Activated CD8-positive, alpha-beta T cell treated with anti-CD3 and anti-CD28 coated beads for 36 hours (primary cell): ENCODE measurements around the gene LMX1B. TPM values are rescaled to one million over a fixed set of nuclear protein-coding genes. Genes with fewer than 3 reads are reported as not detected.

ENCODE experiments used
- ATAC-seq: fragments of 200-7000 bp; cut with Tn5 transposase; one replicate; pipeline ENCODE4 v1.10.0; 2021; ENCODE audit warnings: mild to moderate bottlenecking, moderate library complexity
- CTCF ChIA-PET: fragments of 350-600 bp; sonication (Branson Sonifier 250); formaldehyde crosslinking; loops from one replicate; lab custom pipeline; 2021; ENCODE audit warnings: antibody characterized with exemption; lab: Charles Lee
- POLR2A ChIA-PET: fragments of 350-600 bp; sonication (Branson Sonifier 250); formaldehyde crosslinking; loops from one replicate; lab custom pipeline; 2021; ENCODE audit warnings: antibody characterized with exemption; lab: Charles Lee
- DNase-seq: peaks from one replicate; pipeline ENCODE4 v3.0.0-alpha.2; 2020
- H3K27ac Mint-ChIP-seq: one replicate; pipeline ENCODE4 v1.8.0; 2021; ENCODE audit warnings: mild to moderate bottlenecking, mixed read lengths
- H3K27me3 Mint-ChIP-seq: one replicate; pipeline ENCODE4 v1.8.0; 2021; ENCODE audit warnings: mixed read lengths
- H3K36me3 Mint-ChIP-seq: one replicate; pipeline ENCODE4 v1.8.0; 2021; ENCODE audit warnings: low read depth, mixed read lengths
- H3K4me1 Mint-ChIP-seq: one replicate; pipeline ENCODE4 v1.8.0; 2021; ENCODE audit warnings: low read depth, mixed read lengths
- H3K4me3 Mint-ChIP-seq: one replicate; pipeline ENCODE4 v1.8.0; 2021; ENCODE audit warnings: mild to moderate bottlenecking, moderate library complexity, mixed read lengths
- H3K9me3 Mint-ChIP-seq: one replicate; pipeline ENCODE4 v1.8.0; 2021; ENCODE audit warnings: mixed read lengths
- CTCF ChIP-seq: fragments of 200-600 bp; IDR thresholded peaks from one replicate; pipeline ENCODE4 v1.8.0; 2022; ENCODE audit warnings: antibody characterized with exemption, mild to moderate bottlenecking
- intact Hi-C: fragments of 100-400 bp; cut with micrococcal nuclease; formaldehyde crosslinking; loops from one replicate; pipeline ENCODE4 v1.10.0; 2022
- total RNA-seq, 2 experiments: library from RNA; stranded (reverse); gene quantifications; one replicate each; pipeline ENCODE4 v1.2.3, GENCODE V29; 2021

Gene LMX1B
- total RNA-seq, 2 experiments from 2014 or later = not detected

- Mint-ChIP-seq H3K4me3 (peak overlapping the region; percentile 71), H3K36me3 (no peaks in the 10 kb centered on the region), H3K9me3 (no peaks in the 10 kb centered on the region), H3K4me1 (peaks cover 43% of the 10 kb centered on the region), H3K27ac (peak overlapping the region; percentile 88), H3K27me3 (no peaks in the 10 kb centered on the region)
- POLR2A ChIA-PET = interaction anchor here (1.2 to 1.3 kb wide), 2 partner anchors 22 to 83 kb away, joined by 4 to 6 read pairs; partner anchors contain the start of gene ZBTB43
- CTCF ChIA-PET = interaction anchor here (1.0 to 5.1 kb wide), 2 partner anchors 16 to 60 kb away, joined by 5 to 79 read pairs; no protein-coding TSS in a partner anchor
- intact Hi-C loops = no loop called here
- ATAC-seq (no peak), DNase-seq (peak; percentile 43)
- TF ChIP-seq CTCF = no peak
Measured at GRCh38 chr9:126721564-126721981, 107.8 kb downstream of the LMX1B start.

- no peaks in the 10 kb centered on the region for H3K9me3 Mint-ChIP-seq
- ChIA-PET CTCF (interaction anchor here (2.2 to 5.1 kb wide), 2 partner anchors 16 to 17 kb away, joined by 16 to 79 read pairs; no protein-coding TSS in a partner anchor), POLR2A (interaction anchor here (1.3 to 1.8 kb wide), 3 partner anchors 19 to 24 kb away, joined by 3 to 5 read pairs (median 5); no protein-coding TSS in a partner anchor)
- no peak for TF ChIP-seq CTCF
- peaks cover 43% of the 10 kb centered on the region for H3K4me1 Mint-ChIP-seq
- H3K27me3 Mint-ChIP-seq = no peaks in the 10 kb centered on the region
- DNase-seq = peak; percentile 92
- no peaks in the 10 kb centered on the region for H3K36me3 Mint-ChIP-seq
- intact Hi-C loops = no loop called here
- peak overlapping the region; percentile 79 for H3K4me3 Mint-ChIP-seq
- ATAC-seq = peak; percentile 78
- H3K27ac Mint-ChIP-seq = peak overlapping the region; percentile 88
Measured at GRCh38 chr9:126722252-126722921, 108.7 kb downstream of the LMX1B start.

- CTCF ChIA-PET = interaction anchor here (0.8 to 2.2 kb wide), 4 partner anchors 17 to 191 kb away, joined by 3 to 16 read pairs (median 4); no protein-coding TSS in a partner anchor
- Mint-ChIP-seq H3K27ac (peak overlapping the region; percentile 91), H3K36me3 (no peaks in the 10 kb centered on the region), H3K27me3 (no peaks in the 10 kb centered on the region), H3K4me3 (peak overlapping the region; percentile 79), H3K9me3 (no peaks in the 10 kb centered on the region), H3K4me1 (peaks cover 43% of the 10 kb centered on the region)
- ATAC-seq = peak; percentile 68
- DNase-seq = peak; percentile 83
- POLR2A ChIA-PET = interaction anchor here (0.8 to 1.8 kb wide), 4 partner anchors 9 to 24 kb away, joined by 3 to 5 read pairs (median 4); no protein-coding TSS in a partner anchor
- intact Hi-C loops = no loop called here
- TF ChIP-seq CTCF = no peak
Measured at GRCh38 chr9:126722922-126723806, 109.4 kb downstream of the LMX1B start.

- no peaks in the 10 kb centered on the region for H3K27me3 Mint-ChIP-seq
- peak overlapping the region; percentile 91 for H3K27ac Mint-ChIP-seq
- intact Hi-C loops = no loop called here
- ATAC-seq (no peak), DNase-seq (no peak)
- POLR2A ChIA-PET = interaction anchor here (0.8 to 1.8 kb wide), 4 partner anchors 9 to 23 kb away, joined by 3 to 5 read pairs (median 4); no protein-coding TSS in a partner anchor
- TF ChIP-seq CTCF = no peak
- H3K9me3 Mint-ChIP-seq = no peaks in the 10 kb centered on the region
- H3K36me3 Mint-ChIP-seq = no peaks in the 10 kb centered on the region
- peaks cover 40% of the 10 kb centered on the region for H3K4me1 Mint-ChIP-seq
- CTCF ChIA-PET = interaction anchor here (1.0 to 2.2 kb wide), 3 partner anchors 17 to 58 kb away, joined by 3 to 16 read pairs (median 4); no protein-coding TSS in a partner anchor
- H3K4me3 Mint-ChIP-seq = peak overlapping the region; percentile 79
Measured at GRCh38 chr9:126723807-126724172, 110.1 kb downstream of the LMX1B start.
